Adrenal gland (tissue), 5 donors: ENCODE data around the gene ADORA1.

Source experiments
- CTCF ChIP-seq, 6 experiments: fragments of 450-650 bp in 4 of 6; fragments of 200-600 bp in 2 of 6; sonication (generic) in 1 of 6; IDR thresholded peaks; 1 replicate in 5 of 6; 2 replicates in 1 of 6; pipeline versions ENCODE4 v1.5.1 to v1.8.0; 2016 to 2021; ENCODE audit warnings: antibody characterized with exemption in 6 of 6, mild to moderate bottlenecking in 2 of 6, moderate library complexity in 1 of 6
- POLR2A ChIP-seq, 2 donors: fragments of 450-650 bp; IDR thresholded peaks; one replicate each; pipeline ENCODE4 v1.6.1; 2017; ENCODE audit warnings: antibody characterized with exemption in 2 of 2, mild to moderate bottlenecking in 2 of 2, moderate library complexity in 1 of 2
- donor health status: DM: no; HTN: no; CAD: no.

- TF ChIP-seq CTCF (IDR thresholded peaks at IDR 0.05) (no peak), POLR2A (IDR thresholded peaks at IDR 0.05) (no peak)
Observed at GRCh38 chr1:203175827-203176241, 48.3 kb downstream of the ADORA1 start.
